Uterus (tissue), 4 donors: ENCODE data around the gene BAIAP2. TPM values are rescaled to one million over a fixed set of nuclear protein-coding genes. Genes with fewer than 3 reads are reported as not detected.

Experiments used
- DNase-seq, 2 donors: peaks; one replicate each; pipeline ENCODE4 v3.0.0-alpha.2; 2019 to 2020
- H3K27ac ChIP-seq, 2 donors: fragments of 200-600 bp; sonication (generic); 1 replicate in 1 of 2; 2 replicates in 1 of 2; pipeline ENCODE4 v1.5.1; 2016 to 2018
- H3K27me3 ChIP-seq, 2 donors: fragments of 200-600 bp; sonication (generic); one replicate each; pipeline ENCODE4 v1.5.1; 2018 to 2019; ENCODE audit warnings: control low read depth in 1 of 2
- H3K36me3 ChIP-seq, 2 donors: fragments of 200-600 bp; sonication (generic); one replicate each; pipeline ENCODE4 v1.5.1; 2019; ENCODE audit warnings: control low read depth in 1 of 2
- H3K4me1 ChIP-seq, 2 donors: fragments of 200-600 bp; sonication (generic); one replicate each; pipeline ENCODE4 v1.5.1; 2018 to 2019; ENCODE audit warnings: control low read depth in 1 of 2
- H3K4me3 ChIP-seq, 2 donors: fragments of 200-600 bp; sonication (generic); 1 replicate in 1 of 2; 2 replicates in 1 of 2; pipeline ENCODE4 v1.5.1; 2018 to 2019; ENCODE audit warnings: mild to moderate bottlenecking in 1 of 2
- H3K9me3 ChIP-seq, 2 donors: fragments of 200-600 bp; sonication (generic); one replicate each; pipeline ENCODE4 v1.5.1; 2019; ENCODE audit warnings: control low read depth in 1 of 2
- POLR2A ChIP-seq, 2 donors: fragments of 450-650 bp; IDR thresholded peaks; one replicate each; pipeline ENCODE4 v1.6.1; 2016; ENCODE audit warnings: antibody characterized with exemption in 2 of 2, mild to moderate bottlenecking in 1 of 2, moderate library complexity in 1 of 2
- intact Hi-C: fragments of 100-400 bp; cut with DNase I; formaldehyde crosslinking; loops from one replicate; pipeline ENCODE4 v1.15.1; 2023; ENCODE audit warnings: low total_unique reads
- total RNA-seq, 4 donors: library from RNA; depleted of rRNA in 3 of 4; stranded (reverse); fragments of >200 nt in 3 of 4; gene quantifications; one replicate each; pipeline versions ENCODE4 v1.1.0 to v1.2.4, GENCODE V29; 2014 to 2023
- TF ChIP-seq, protein P1 (sequence below), 4 experiments: fragments of 200-600 bp in 2 of 4; fragments of 450-650 bp in 2 of 4; sonication (generic) in 2 of 4; IDR thresholded peaks; one replicate each; pipeline ENCODE4 v1.5.1; 2016 to 2019; ENCODE audit warnings: antibody characterized with exemption in 4 of 4, mild to moderate bottlenecking in 2 of 4, moderate library complexity in 1 of 4
- donor health status: DM: yes; HTN: yes; CAD: no.

The BAIAP2 gene
- total RNA-seq, 4 donors from 2014 or later = 16.5 to 70.7 (median 45.8) TPM

DNA sequence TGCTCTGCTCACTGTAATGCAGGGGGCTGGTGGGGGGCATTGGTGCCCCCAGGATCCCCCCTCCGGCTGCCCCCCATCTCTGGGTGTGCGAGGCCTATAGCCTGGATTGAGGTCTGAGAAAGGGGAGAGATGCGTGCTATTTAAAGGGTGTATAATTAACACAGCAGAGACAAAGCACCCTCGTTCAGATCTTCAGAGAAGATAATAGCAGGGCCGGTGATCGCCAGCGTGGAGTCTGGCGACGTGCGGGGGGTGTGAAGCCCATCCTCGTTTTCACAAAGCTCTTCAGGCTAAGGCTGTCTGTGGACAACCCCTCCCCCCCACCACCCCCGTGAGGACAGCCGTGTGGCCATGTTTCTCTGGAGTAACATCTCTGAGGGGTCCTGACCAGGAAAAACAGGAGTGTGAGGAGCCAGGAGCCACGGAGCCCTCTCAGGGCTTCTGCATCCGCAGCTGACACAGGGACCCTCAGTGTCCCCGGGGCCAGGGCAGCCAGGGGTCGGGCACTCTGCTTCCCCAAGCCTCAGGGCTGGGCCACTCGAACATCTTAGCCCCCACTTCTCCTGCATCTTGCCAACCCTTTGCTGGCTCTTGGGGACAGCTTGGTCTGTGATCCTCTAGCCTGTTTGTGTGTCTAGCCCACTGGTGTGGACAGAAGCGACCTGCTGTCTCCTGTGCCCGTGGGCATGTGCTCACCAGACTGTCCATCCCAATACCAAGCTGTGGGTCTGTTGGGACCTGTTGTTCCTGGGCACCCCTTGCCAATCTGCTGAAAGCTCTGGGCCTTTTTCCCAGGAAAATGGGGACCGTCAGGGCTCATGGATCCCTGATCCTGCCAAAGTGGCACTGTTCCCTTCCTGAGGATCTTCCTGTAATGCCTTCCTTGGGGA lies 58.9 kb downstream of the BAIAP2 start:
- Histone ChIP-seq H3K9me3 (no peaks in the 10 kb centered on the region), H3K27me3 (no peaks in the 10 kb centered on the region), H3K36me3 (no peaks in the 10 kb centered on the region), H3K4me3 (no peak overlapping the region), H3K27ac (peak overlapping the region; percentile 83 to 84), H3K4me1 (peaks cover 20 to 36% of the 10 kb centered on the region in 2 donors)
- TF ChIP-seq, protein P1, sequence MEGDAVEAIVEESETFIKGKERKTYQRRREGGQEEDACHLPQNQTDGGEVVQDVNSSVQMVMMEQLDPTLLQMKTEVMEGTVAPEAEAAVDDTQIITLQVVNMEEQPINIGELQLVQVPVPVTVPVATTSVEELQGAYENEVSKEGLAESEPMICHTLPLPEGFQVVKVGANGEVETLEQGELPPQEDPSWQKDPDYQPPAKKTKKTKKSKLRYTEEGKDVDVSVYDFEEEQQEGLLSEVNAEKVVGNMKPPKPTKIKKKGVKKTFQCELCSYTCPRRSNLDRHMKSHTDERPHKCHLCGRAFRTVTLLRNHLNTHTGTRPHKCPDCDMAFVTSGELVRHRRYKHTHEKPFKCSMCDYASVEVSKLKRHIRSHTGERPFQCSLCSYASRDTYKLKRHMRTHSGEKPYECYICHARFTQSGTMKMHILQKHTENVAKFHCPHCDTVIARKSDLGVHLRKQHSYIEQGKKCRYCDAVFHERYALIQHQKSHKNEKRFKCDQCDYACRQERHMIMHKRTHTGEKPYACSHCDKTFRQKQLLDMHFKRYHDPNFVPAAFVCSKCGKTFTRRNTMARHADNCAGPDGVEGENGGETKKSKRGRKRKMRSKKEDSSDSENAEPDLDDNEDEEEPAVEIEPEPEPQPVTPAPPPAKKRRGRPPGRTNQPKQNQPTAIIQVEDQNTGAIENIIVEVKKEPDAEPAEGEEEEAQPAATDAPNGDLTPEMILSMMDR (IDR thresholded peaks at IDR 0.05) = no peak
- no peak for TF ChIP-seq POLR2A (IDR thresholded peaks at IDR 0.05)
- intact Hi-C loops = loop anchor here (10.0 kb wide), 1 partner anchor 689 kb away; no protein-coding TSS in a partner anchor
- DNase-seq = no peak

DNA sequence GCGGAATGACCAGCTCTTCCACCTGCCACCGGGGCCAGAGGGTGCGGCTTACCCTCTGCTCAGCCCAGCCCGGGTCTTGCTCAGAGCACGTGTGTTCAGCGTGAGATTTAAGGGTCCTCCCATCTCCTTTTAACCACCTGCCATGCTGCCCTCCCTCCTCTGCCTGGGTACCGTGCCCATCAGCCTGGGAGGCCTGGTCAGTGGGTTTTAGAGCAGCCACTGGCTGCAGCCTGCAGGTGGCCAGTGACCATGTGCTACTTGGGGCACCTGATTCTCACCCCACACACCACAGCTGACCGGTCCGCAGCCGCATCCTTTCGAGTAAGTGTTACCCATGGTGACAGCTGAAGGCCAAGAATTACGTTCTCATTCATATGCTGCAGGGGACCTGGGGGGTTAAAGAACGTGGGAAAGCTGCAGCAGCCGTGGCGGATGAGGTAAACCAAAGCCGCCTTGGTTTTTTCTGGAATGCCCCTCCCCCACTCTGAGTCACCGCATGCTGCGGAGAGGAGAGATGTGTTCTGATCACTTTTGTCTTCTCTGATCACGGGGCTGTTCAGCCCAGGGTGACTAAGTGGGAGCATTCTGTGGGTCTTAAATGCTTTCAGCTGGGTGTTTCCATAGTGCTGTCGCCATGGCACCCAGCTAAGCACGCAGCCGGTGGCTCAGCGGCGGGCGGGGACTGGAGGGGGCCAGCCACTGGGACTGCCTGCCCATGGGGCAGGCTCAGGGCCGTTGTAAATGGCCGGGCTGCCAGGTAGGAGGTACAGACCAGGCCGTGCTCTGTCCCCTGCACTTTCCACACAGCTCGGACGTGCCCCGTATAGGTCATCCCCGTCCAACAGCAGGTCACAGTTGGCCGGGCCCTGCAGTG lies 59.8 kb downstream of the BAIAP2 start:
- Histone ChIP-seq H3K27me3 (no peaks in the 10 kb centered on the region), H3K4me3 (no peak overlapping the region), H3K9me3 (no peaks in the 10 kb centered on the region), H3K36me3 (no peaks in the 10 kb centered on the region), H3K27ac (peak overlapping the region; percentile 83 to 84), H3K4me1 (peaks cover 20 to 36% of the 10 kb centered on the region in 2 donors)
- intact Hi-C loops = loop anchor here (5.0 to 10.0 kb wide), 2 partner anchors 72 to 690 kb away; no protein-coding TSS in a partner anchor
- TF ChIP-seq, protein P1 (IDR thresholded peaks at IDR 0.05) = no peak
- TF ChIP-seq POLR2A (IDR thresholded peaks at IDR 0.05) = no peak
- DNase-seq = peak; percentile 90 to 92

DNA sequence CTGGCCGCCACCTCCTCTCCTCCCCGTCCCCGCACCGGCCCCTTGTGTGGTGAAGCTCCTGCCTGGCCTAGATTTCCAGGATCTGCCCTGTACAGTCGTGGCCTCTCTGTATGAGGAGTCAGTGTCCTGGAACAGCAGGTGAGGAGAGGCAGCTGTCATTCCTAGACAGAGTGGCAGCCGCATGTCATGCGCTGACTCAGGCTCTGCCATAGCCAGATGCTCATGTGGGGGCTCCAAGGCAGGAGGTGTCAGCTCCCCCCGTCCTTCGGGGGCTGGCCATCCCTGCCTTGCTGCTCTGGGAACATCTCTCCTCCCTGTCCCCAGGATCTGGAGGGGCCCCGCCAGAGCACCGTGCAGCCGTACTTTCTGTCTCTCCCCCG lies 60.4 kb downstream of the BAIAP2 start:
- Histone ChIP-seq H3K9me3 (no peaks in the 10 kb centered on the region), H3K27ac (peak overlapping the region; percentile 83 to 84), H3K4me3 (no peak overlapping the region), H3K4me1 (peaks cover 20 to 36% of the 10 kb centered on the region in 2 donors), H3K27me3 (no peaks in the 10 kb centered on the region), H3K36me3 (no peaks in the 10 kb centered on the region)
- intact Hi-C loops = loop anchor here (5.0 to 10.0 kb wide), 2 partner anchors 73 to 691 kb away; no protein-coding TSS in a partner anchor
- DNase-seq = no peak
- TF ChIP-seq, protein P1 (IDR thresholded peaks at IDR 0.05) = no peak
- TF ChIP-seq POLR2A (IDR thresholded peaks at IDR 0.05) = no peak

DNA sequence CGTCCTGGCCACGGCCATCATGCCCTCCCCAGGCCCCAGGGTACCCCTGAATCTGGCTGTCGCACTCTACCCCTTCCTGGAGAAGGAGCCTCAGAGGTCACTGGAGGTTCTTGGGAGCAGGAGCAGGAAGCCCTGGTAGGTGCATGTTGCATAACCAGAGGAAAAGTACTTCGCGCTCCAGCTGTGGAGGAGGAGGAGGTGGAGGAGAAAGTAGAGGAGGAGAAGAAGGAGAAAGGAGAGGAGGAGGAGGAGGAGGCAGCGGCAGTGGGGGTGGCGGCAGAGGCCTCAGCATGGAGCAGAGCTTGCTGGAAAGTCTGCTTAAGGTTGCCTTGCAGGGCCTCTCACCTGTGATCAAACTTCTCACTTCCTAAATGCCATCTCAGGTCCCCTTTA lies 61.8 kb downstream of the BAIAP2 start:
- H3K36me3 ChIP-seq = no peaks in the 10 kb centered on the region
- peak; percentile 50 to 58 for DNase-seq
- H3K27me3 ChIP-seq = no peaks in the 10 kb centered on the region
- no peaks in the 10 kb centered on the region for H3K9me3 ChIP-seq
- H3K4me3 ChIP-seq = no peak overlapping the region
- H3K4me1 ChIP-seq = peaks cover 20 to 36% of the 10 kb centered on the region in 2 donors
- TF ChIP-seq, protein P1 (IDR thresholded peaks at IDR 0.05) = no peak
- no peak for TF ChIP-seq POLR2A (IDR thresholded peaks at IDR 0.05)
- H3K27ac ChIP-seq = peak overlapping the region; percentile 83 to 84
- intact Hi-C loops = loop anchor here (5.0 to 10.0 kb wide), 2 partner anchors 74 to 692 kb away; no protein-coding TSS in a partner anchor
